Measurements from ENCODE around the gene MYADML2.

- TF ChIP-seq CTCF (conservative IDR thresholded peaks at IDR 0.05; ENCODE audit: low read length), result no peak
- TF ChIP-seq EZH2phosphoT487 (IDR thresholded peaks at IDR 0.05; ENCODE audit: borderline replicate concordance, low read depth, low read length), result no peak
These were observed 43.6 kb downstream of the MYADML2 start for GRCh38 chr17:81903415-81903831.
